GM19193 (cell line): ENCODE data around the gene TMEM154.

Experiments used
- POLR2A ChIP-seq: IDR thresholded peaks from 4 replicates; pipeline ENCODE4 v1.6.1; 2011; ENCODE audit not compliant: insufficient read depth, insufficient read length; ENCODE audit errors: extremely low read depth

The TMEM154 gene

DNA sequence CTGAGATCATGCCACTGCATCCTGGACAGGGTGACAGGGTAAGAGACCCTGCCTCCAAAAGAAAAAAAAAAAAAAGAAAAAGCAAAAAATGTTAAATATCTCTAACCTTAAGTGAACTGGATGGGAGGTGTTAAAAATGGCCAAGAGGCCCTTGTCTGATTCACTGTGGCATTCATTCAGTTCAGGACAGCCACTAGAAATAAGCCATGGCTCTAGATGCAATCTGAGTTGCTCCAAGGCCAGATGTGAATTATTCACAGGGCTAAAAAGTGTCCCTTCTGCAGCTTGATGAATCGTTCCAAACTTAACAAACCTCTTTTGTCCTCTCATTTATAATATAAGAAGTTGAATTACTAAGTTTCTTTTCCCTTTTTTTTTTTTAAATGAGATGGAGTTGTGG lies 80.2 kb downstream of the TMEM154 start:
- no peak for TF ChIP-seq POLR2A

DNA sequence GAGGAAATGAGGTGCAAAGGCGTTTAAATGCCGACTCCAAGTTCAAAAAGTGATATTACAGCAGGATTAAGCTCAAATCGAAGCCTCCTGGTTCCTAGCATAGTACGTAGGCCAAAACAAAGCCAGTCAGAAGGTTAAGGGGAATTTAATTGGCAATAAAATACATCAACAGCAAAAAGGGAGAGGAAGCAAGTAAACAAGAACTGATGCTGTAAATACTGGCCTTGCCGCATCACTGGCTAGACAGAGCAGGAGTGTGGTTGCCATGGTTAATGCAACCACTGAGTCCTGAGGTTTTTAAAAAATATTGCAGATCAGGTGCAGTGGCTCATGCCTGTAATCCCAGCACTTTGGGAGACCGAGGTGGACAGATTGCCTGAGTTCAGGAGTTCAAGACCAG lies 80.7 kb downstream of the TMEM154 start:
- no peak for TF ChIP-seq POLR2A

DNA sequence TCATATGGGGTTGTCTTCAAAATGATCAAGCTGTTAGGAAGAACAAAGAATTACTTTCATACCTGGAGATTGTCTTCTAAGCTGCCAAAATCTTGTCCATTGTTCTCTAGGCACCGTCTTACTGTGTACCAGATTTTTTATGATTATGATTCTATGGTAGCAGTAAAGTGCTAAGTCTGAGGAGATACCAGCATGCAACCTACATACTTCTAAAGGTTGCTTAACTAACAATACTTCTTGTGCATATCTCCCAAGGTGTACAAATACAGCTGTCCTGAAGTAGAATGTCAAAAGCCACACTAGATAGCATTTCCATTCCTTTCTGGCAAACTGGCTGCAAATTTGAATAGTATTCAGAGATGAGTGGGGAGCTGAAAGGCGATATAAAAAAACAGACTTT lies 81.3 kb downstream of the TMEM154 start:
- no peak for TF ChIP-seq POLR2A

DNA sequence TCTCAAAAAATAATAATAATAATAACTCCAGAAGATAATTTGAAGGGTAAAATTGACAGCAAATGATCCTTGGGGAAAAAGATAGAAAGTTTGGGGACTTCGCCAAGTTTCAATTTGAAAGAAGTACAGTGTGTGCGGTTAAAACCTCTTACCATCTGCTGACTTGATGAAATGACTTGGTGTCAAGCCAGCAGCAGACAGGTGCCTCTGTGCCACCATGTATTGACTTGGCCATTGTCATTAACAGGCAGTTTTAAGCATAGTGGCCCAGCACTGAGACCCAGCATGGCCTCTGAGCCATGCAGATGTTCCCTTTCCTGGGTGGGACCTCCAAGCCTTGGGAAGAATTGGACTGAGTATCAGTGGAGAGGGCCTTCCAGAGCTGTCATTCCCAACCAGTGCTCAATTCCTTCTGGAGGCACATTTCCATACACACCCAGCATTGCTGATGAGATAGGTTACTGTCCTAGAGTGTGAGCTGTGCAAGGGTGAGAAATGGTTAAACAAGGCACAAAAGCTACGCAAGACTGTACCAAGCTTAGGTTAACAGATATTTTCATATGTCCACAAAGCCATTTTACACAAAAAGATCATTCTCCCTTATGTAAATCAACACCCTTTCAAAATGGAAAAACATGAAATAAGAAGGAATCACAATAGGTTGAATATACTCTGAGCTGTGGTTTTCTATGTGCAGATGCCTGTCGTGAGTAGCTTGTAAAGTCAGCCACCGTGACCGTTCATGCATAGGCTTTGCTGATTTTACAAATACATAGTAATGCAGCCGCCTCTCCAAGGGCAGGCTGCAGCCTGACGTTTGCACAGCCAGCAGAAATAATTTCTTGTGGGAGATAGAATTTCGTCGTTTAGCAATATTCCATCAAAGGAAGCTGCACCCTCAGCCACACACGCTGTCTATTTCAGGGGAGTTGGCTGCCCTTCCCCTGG lies 84.5 kb downstream of the TMEM154 start:
- no peak for TF ChIP-seq POLR2A

DNA sequence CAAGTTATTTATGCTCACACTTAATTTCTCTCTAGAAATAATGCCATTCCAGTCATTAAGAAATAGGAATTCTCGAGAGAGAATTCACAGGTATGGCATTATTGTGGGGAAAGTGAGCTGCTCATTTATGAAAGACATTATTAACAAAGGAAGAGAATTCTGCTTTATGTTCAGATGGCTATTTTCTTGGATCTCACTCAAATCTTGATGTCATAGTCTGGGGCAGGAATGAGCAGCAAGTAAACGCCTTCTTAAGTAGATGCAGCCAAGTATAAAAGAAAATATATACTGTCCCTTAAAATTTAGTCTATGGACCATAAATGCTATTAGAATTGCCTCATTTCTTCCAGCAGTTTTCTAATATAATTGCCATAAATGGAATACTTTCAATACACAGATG lies 85.7 kb downstream of the TMEM154 start:
- no peak for TF ChIP-seq POLR2A

DNA sequence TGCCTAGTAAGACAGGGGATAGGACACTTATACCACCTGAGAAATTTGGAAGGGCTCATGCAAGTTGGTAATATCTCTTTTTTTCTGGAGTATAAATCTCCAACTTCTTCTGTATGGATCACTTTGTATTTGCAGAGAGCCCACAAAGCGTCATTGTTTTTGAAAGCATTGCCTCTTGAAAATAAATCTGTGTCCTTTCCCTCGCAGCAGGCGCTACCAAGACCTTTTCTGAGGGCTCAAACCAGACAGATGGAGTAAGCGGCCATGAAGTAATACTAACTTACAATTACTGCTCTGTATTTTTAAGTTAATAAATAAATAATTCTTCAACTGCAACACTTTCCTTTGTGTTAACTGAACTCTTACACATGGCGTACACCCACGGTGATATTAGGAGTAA lies 87.9 kb downstream of the TMEM154 start:
- TF ChIP-seq POLR2A: no peak

DNA sequence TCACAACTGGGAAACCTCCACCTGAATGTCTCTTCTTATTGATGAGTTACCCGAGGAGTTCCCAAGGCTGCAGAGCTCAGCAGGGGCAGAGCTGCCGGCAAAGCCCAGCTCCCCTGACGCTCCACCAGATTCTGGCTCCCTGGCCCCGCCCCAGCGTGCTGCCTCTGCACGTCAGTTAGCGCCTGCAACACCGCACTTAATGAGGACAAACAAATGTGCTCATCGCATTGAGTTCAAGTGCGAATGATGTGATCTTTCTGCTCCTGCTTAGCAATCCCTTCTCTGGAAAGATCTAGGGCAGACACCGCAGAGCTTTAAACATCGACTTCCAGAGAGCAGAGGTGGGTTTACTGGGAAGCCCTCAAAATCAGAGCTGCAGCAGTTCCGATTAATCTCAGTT lies 88.4 kb downstream of the TMEM154 start:
- TF ChIP-seq POLR2A: peak; percentile 17

DNA sequence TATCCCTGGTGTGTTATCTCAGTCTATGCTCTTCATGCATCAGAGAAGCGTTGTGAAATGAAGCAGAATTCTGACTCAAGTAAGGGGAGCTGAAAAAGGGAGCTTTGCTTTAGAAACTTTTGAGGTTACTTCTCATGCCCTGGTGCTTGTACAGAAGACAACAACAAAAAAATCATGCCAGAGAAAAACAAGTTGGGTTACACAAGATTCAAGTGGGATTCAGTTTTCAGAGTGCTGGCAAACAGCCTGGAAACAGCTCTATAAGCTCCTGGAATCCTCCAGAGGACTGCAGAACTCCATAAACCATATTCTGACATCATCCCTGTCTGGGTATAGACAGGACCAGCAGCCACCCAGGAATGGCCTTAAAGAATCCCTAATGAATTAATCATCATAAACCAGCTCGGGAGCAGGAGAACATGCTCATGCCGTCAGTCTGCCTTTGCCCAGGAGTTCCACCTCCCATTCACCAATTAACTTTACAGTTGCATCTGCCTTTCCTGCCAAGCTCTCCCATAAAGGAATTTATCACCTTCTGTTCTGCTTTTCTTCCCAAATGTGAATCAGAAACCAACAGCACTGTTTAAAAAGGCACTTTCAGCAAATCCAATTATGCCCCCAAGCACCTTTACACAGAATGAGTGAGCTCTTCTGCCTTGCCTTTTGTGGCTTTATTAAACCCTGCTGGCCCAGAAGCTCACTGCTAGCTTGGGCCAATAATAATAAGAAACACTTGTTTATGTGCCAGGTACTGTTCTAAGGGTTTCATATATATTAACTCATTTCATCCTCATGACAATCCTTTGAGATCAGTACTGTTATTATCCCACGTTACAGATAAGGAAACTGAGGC lies 89.4 kb downstream of the TMEM154 start:
- no peak for TF ChIP-seq POLR2A

DNA sequence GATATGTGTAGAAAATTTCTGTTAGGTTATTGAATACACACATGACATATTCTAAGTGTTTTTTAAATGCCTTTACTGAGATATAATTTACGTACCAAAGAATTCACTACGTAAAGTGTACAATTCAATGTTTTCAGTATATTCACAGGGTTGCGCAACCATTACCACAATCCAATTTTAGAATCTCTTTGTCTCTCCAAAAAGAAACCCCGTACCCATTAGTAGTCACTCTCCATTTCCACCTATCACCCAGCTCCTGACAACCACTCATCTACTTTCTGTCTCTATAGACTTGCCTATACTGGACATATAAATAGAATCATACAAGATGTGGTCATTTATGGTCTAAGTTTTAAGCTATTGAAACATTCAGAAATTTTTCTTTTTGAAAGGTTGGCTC lies 90.9 kb downstream of the TMEM154 start:
- TF ChIP-seq POLR2A: no peak

DNA sequence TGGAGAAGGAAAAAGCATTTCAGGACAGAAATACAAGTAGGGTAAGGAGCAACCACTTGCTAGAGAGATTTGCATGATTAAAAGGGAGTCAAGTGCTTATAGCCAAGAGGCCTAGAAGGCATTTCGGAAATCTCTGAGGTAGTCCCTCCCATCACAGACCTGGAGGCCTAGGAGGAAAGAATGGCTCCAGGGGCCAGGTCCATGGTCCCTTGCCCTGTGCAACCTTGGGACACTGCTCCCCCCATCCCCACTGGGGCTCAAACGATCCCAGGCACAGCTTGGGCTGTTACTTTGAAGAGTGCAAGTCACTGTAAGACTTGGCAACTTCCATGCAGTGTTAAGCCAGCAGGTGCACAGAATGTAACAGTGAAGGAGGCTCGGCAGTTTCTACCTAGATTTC lies 92.7 kb downstream of the TMEM154 start:
- TF ChIP-seq POLR2A: no peak

DNA sequence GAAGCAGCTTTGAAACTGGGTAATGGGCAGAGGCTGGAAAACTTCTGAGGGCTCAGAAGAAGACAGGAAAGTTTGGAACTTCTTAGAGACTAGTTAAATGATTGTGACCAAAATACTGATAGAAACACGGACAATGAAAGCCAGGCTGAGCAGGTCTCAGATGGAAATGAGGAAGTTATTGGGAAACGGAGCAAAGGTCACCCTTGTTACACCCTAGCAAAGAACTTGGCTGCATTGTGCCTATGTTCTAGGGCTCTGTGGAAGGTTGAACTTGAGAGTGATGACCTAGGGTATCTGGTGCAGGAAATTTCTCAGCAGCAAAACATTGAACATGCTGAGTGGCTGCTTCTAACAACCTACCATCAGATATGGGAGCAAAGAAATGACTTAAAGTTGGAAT lies 93.1 kb downstream of the TMEM154 start:
- TF ChIP-seq POLR2A: no peak

DNA sequence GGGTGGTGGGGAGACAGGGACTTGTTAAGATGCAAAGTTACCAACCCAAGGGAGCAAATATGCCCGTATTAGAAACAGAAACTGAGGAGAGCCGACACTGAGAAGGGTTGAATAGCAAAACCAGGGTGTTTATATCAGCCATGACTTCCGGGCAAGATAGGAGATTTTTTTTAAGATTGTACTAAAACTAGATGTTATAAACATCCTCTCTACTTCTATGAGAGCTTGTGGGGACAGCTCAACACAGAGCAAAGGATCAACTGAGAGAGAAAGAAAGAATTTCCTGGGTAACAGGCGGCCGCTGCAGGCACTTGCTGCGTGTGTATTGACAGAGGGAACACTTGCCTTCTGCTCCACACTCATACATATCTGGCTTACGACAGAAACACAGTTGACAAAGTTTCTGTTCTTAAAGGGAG lies 94.8 kb downstream of the TMEM154 start:
- TF ChIP-seq POLR2A: peak; percentile 45

DNA sequence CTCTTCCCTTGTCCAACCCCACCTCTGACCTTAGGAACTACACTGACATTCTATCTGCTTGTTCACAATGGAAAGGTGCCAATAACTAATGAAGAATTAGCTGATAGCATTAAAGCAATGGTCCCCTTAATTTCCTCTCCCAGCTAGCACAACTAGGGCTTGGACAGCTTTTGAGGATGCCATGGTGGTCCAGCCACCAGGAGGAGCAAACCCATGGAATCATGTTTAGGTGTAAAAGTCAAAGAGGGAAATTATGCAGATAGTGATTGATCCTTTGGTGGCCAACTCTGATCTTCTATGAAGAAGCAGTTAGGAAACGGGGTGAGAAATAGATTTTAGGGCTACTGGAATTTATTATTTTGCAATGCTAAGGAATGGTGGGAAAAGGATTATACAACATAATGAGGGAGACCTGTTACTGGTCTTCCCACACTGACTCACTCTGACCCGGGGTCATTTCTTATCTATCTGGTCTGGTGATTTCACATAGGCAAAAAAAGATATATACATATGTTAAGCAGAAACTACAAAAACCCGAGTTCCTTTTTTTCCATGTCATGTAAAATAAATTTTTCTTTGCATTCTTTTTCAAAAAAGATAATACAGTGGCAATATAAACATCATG lies 98.1 kb downstream of the TMEM154 start:
- TF ChIP-seq POLR2A: no peak

DNA sequence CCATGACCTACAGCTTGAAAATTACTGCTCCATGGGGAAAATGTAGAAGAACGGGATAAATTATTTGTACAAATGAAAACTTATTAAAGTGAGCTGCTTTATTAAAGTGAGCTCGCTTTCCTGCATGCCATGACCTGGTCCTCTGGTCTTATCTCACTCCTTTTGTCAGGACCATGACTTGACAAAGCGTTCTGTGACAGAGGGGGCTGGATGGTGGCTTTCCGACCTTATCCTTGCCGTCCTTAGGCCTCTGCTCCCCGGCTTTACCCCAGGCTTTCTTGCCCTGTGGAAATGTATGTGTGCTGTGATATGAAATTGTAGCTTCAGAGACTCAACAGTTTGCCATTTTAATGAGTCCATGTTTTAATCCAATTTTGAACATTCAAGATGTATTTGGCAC lies 99.9 kb downstream of the TMEM154 start:
- no peak for TF ChIP-seq POLR2A

DNA sequence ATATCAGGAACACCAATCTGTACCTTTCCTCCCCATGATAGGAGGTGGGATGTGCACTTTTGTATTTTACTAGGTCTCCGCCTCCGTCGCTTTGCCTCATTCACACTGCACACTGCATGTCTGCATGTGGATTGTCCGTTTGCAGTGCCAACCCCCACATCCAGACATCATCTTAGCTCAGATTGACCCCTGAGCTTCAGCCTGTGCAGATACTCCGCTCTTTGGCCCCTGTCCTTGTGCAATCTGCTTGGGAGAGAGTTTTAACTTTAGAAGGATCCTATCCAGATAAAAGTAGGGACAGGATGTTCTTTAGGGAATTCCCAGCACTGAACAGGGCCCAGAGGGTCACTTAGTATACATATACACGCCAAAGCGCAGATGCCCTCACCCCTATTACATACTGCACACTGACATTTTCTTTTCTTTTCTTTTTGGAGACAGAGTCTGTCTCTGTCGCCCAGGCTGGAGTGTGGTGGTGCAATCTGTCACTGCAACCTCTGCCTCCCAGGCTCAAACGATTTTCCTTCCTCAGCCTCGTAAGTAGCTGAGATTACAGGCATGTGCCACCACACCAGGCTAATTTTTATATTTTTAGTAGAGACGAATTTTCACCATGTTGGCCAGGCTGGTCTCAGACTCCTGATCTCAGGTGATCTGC lies 100.6 kb downstream of the TMEM154 start:
- TF ChIP-seq POLR2A: no peak

DNA sequence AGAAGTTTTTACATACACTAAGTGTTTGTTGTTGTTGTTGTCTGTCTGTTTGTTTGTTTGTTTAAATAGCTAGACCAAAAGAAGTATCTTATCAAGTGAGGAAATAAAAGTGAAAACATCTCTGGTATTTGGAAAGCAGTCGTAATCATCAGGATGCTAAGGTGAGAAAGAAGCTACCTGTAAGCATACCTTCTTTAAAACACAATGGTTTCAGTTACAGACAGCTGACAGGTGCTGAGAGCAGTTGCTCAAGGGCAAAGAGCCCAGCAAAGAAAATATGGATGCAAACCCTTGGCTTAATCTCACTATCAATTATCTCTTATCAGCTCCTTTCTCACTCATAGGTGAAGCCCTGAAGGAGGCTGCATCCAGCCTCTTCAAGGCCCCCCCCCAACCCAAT lies 101.1 kb downstream of the TMEM154 start:
- no peak for TF ChIP-seq POLR2A
